HG03558 (cell line): ENCODE data around the gene MRGPRX2.

Experiments used
- ATAC-seq: cut with Tn5 transposase; IDR thresholded peaks from one replicate; pipeline ENCODE4 v1.9.1; 2021; ENCODE audit warnings: moderate number of reproducible peaks; ENCODE audit not compliant: unreplicated experiment; ENCODE audit errors: extremely low read depth

The MRGPRX2 gene

GRCh38 chr11:19013181-19013857 is 47.2 kb downstream of the MRGPRX2 start:
- no peak for ATAC-seq

- ATAC-seq = no peak
Measured at GRCh38 chr11:19012636-19013035, 47.9 kb downstream of the MRGPRX2 start.
